NT2/D1 (cell line): ENCODE data around the gene NLGN1.

Source experiments
- YY1 ChIP-seq: IDR thresholded peaks from 2 replicates; pipeline ENCODE4 v1.6.1; 2011; ENCODE audit not compliant: insufficient read length, insufficient read depth
- ZNF274 ChIP-seq: IDR thresholded peaks from 2 replicates; pipeline ENCODE4 v1.6.1; 2011; ENCODE audit warnings: mild to moderate bottlenecking, low read depth, low read length

- TF ChIP-seq YY1 (no peak), ZNF274 (no peak)
Observed at GRCh38 chr3:173739726-173740125, 342.2 kb downstream of the NLGN1 start.
